HG02623 (cell line): Measurements from ENCODE around the gene ZNF431.
"Not testable (repeated sequence)": the region's sequence is repeated elsewhere in the genome, so short reads cannot be mapped to it uniquely, and the experiment has no call there.

Experiments used
- ATAC-seq: cut with Tn5 transposase; IDR thresholded peaks from one replicate; pipeline ENCODE4 v1.9.1; 2021; ENCODE audit warnings: moderate library complexity; ENCODE audit not compliant: unreplicated experiment

ZNF431 gene

DNA sequence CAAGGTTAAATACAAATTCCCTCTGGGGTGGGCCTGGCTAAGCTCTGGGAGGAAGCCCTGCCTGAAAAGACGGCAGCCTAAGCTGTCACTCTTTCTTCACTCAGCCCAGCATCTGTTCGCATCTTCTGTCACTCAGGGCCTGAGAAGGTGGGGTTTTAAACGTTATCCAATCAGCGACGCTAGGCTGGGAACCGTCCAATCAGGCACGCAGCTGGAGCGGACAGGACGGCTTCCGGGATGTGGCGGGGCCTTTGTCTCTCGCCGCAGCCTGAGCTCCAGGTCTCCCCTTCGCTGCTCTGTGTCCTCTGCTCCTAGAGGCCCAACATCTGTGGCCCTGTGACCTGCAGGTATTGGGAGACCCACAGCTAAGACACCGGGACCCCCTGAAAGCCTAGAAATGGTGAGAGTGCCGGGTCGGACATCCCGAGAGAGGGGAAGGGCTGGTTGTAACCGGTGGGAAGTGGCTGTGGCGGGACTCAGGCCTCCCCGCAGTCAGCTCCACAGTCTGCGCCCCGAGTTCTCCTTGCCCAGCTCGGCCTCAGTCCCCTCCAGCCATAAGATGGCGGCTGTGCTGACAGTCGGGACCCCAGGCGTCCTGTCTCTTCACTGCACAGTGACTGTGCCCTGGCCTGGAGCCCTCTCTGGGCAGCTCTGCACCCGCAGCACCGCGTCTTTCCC is at the start of gene ZNF431:
Gene ZNF431 (plus strand): TSS at position 254 of the 678 bp plus-strand sequence. CDS start 144 bp downstream, at position 398.
- ATAC-seq: peak; percentile 99

DNA sequence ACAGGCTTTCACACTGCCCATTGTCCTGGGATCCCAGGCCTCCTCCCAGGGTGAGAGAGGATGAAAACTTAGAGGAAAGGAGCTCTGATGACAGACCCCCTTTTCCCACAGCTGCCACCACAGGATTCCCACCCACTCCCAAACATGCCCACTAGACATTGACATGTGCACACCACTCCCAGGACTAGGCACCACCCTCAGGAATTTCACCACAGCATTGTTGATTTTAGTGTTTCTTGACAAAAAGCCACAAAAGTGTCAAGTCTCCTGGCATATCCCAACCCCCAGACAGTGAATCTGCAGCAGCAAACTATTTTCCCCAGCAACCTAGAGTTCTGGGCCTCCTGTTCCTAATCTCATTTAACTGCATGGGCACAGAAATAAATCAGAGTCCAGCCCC is 49.7 kb upstream of the ZNF431 start:
- ATAC-seq: no peak

DNA sequence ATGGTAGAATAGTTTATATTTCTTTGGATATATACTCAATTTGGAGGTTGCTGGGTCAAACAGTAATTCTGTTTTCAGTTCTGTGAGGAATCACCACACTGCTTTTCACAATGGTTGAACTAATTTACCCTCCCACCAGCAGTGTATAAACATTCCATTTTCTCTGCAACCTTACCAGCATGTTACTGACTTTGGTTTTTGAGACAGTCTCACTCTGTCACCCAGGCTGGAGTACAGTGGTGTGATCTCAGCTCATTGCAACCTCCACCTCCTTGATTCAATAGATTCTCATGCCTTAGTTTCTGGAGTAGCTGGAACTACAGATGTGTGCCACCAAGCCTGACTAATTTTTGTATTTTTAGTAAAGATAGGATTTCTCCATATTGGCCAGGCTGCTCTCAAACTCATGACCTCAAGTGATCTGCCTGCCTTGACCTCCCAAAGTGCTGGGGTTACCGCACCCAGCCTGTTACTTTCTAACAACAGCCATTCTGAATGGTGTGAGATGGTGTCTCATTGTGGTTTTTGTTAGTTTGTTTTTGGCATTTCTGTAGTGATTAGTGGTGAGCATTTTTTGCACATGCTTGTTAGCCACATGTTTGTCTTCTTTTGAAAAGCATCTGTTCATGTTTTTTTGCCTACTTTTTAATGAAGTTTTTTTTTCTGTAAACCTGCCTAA is 47.4 kb upstream of the ZNF431 start:
- no peak for ATAC-seq

DNA sequence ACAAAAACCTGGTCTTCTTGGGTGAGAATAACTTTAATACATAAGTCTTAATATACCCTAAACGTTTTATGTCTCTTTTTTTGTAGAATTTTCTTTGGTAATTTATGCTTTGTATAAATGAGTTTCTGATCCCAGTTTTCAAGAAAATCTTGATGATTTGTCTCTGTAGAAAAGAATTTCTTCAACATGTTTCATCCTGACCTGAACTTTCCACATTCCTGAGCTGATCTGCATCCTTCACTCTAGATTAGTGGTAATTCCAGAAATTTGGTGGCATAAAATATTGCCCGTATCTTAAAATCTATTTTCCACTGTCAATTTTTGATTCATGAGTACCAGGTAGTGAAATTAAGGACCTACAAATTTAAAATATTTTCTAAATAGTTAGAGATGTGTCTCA is 43.5 kb upstream of the ZNF431 start:
- ATAC-seq: no peak

DNA sequence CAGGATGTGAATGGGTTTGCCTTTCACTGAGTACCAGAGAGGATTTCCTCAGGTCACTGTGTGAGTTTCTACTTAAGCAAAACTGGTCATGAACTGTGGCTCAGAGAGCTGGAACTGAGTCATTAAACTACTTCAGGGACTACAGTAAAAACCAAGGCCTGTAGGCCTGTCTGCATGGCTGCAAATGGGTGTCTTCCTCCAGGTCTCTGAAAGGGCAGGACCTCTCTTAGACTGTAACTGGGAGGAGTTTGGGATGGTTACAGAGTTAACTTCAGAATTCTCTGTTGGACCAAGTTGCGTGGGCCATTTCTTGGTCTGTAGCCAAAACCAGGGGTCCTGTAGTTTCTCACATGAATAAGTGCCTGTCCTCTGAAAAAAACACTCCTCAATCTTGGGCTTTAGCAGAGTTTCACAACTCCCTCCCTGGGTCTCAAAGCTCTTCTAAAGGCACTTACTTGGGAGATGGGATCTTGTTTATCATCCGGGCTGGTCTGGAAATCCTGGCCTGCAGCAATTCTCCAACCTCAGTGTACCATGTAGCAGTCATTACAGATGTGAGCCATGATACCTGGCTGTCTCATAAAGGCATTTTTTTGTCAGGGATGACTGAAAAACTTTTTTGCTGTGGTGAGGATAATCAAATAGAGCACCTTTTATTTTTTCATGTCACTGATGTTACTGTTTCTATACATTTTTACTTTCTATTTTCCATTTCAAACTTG is 40.2 kb upstream of the ZNF431 start:
- no peak for ATAC-seq

DNA sequence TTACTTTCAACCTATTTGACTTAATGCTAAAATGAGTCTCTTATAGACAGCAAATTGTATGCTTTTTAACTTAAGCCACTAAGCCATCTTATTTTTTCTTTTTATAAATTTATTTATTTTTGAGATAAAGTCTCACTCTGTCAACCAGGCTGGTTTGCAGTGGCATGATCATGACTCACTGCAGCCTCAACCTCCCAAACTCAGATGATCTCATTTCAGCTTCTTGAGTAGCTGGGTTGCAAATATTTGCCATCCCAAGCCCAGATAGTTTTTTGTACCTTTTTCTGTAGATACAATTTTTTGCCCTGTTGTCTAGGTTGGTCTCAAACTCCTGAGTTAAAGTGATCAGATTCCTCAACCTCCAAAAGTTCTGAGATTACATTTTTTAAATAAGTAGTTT is 32.7 kb upstream of the ZNF431 start:
- ATAC-seq: no peak

DNA sequence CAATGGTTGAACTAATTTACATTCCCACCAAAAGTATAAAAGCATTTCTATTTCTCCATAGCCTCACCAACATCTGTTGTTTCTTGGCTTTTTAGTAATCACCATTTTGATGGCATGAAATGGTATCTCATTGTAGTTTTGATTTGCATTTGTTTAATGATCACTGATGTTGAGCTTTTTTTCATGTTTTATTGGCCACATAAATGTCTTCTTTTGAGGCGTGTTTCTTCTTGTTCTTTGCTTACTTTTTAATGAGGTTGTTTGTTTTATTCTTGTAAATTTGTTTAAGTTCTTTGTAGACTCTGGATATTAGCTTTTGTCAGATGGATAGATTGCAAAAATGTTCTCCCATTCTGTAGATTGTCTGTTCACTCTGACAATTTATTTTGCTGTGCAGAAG is 31.7 kb upstream of the ZNF431 start:
- no peak for ATAC-seq

DNA sequence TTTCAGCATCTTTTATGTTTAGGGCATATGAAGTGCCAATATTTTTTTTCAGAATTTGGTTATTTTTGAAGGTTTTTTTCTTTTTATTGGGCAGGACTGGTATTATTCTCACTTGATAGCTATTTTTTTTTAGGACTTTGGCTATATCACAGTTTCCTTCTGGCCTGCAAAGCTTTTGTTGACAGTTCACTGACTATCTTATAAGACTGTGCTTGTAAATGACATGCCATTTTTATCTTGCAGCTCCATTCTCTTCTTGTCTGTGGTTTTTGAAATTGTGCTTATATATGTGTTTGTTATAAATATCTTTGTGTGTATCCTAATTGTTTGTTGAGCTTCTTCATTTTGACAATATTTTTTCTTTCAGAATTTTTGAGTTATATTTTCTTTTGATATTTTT is 26.4 kb upstream of the ZNF431 start:
- ATAC-seq: no peak

DNA sequence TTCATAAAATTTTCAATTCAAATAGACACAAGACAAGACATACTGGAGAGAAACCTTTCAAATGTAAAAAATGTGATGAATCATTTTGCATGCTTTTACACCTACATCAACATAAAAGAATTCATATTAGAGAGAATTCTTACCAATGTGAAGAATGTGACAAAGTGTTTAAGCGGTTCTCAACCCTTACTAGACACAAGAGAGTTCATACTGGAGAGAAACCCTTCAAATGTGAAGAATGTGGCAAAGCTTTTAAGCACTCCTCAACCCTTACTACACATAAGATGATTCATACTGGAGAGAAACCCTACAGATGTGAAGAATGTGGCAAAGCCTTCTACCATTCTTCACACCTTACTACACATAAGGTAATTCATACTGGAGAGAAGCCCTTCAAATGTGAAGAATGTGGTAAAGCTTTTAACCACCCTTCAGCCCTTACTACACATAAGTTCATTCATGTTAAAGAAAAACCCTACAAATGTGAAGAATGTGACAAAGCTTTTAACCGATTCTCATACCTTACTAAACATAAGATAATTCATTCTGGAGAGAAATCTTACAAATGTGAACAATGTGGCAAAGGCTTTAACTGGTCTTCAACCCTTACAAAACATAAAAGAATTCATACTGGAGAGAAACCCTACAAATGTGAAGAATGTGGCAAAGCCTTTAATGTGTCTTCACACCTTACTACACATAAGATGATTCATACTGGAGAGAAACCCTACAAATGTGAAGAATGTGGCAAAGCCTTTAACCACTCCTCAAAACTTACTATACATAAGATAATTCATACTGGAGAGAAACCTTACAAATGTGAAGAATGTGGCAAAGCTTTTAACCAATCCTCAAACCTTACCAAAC is 24.6 kb upstream of the ZNF431 start:
- ATAC-seq: no peak

DNA sequence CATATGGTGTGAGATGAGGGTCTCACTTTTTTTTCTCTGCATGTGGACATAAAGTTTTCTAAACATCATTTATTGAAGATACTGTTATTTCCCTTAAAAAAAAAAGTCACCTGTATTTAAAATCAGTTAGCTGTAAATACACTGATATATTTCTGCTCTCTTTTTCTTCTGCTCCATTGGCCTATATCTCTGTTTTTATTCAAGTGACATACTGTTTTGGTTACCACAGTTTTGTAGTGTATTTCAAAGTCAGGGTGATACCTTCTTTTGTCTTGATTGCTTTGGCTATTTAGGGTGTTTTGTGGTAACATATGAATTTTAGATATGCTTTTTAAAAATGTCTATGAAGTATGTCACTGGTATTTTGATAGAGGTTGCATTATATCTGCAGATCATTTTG is 15.8 kb upstream of the ZNF431 start:
- ATAC-seq: no peak

DNA sequence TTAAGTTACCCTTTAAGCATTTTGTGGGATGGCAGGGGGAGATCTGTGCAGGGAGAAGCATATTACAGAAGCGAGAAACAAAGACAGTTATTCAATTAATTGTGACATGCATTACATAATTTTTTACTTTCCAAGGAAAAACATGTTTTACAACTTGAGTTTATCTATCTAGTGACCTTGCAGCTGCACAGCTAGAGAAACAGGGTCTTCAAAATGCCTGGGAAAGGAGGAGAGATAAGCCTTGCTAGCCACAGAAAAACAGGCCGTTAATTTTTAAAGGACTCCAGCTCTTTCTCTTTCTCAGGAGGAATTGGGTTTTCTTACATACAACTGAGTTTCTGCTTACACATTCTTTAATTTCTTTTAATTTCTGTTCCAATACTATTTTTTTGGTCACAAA is 14.8 kb upstream of the ZNF431 start:
- ATAC-seq: no peak

DNA sequence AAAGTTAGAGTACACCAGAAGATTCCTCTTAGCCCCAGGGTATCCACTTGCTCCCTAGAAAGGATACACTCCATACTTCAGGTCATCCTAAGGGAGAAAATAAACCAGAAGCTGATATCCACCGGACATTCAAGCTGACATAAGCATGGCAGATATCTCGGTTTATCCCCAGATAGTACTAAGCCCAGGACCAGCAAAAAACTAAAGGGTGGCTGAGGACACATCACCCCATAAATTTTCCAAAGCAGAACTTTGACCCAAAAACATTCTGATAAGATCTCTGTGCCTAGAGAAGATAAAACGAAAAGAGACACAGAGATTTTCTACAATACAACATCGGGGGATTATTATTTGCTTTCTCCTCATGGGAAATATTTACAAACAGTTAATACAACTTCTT is 13.9 kb upstream of the ZNF431 start:
- ATAC-seq: no peak

DNA sequence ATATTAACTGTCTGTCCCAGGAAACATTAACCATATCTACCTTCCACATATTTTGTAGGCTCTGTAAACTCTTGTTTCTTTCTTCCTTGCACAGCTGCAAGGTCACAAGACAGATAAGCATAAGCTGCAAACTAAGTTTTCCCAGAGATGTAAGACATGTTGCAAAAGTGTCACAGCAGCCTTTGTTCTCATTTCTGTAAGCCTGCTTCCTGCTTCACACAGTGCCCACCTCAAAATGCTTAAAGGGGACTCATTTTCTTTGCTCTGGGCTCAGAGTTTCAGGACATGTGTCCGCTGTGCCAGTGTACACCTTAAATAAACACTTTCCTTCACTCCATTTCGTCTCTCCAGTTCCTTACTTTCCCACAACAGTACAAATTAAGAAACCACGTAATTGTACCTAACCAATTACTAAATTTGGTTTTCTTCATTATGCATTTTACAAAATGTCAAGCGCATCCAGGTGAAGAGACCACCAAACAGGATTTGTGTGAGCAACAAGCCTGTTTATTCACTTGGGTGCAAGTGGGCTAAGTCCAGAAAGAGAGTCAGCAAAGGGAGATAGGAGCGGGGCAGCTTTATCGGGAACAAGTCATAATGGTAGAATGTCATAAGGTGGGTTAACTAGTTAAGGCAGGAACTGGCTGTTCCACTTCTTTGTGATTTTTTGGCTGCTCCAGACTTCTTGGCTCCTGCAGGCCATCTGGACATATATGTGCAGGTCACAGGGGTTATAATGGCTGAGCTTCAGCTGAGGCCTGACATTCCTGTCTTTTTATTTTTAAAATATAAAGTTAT is 12.7 kb upstream of the ZNF431 start:
- ATAC-seq: no peak

DNA sequence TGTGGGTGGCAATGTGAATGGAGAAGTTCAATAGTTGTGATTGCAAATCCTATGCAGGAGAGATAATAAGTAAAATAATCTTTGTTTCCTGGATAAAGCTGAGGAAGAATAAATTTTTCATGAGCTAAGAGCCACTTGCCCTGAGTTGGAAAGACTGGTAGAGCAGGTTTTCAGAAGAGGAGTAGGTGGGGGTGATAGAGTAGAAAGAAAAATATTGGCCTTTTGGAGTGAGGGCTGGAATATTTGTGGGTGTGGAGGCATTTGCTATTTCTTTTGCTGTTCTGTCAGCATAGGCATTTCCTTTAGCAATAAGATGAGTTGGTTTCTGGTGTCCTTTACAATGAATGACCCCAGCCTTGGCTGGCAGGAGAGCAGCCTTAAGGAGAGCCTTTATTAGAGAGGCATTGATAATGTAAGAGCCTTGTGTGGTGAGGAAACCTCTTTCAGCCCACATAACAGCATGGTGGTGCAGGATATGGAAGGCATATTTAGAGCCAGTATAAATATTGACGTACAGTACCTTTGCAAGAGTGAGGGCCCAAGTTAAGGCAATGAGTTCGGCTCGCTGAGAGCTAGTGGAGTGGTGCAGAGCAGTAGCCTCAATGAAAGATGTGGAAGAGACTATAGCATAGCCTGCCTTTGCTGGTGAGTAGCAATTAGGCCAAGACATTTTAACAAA is 11.6 kb upstream of the ZNF431 start:
- no peak for ATAC-seq

DNA sequence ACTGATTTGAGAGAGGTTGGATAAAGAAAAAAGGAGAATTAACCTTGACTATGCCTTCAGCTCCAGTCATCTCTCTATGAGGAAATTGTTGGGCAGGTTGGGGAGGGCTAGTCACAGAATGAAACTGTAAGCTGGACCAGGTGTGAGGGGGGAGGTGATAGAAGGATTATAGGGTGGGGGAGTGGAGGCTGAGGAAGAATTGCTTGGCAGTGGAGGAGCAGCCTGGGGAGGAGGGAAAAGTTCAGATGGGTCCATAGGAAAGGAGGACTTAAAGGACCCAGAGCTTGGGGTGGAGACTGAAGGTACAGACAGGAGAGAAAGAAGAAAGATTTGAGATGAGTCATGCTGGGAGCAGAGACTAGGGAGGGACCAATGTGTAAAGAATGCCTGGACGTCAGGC is 8.2 kb upstream of the ZNF431 start:
- ATAC-seq: no peak

DNA sequence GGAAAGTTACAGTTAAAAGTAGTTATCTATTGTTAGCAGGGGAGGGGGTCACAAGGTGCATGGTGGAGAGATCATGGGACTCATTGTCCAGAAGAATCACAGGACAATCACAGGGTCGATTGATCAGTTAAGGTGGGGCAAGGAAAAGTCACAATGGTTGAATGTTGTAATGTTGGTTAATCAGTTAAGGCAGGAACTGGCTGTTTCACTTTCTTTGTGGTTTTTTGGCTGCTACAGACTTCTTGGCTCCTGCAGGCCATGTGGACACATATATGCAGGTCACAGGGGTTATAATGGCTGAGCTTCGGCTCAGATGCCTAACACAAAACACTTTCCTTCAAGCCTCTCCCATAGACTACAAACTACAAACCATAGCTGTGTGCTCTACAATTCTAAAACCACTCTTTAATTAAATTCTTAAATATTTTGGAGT is 6.9 kb upstream of the ZNF431 start:
- ATAC-seq: no peak

DNA sequence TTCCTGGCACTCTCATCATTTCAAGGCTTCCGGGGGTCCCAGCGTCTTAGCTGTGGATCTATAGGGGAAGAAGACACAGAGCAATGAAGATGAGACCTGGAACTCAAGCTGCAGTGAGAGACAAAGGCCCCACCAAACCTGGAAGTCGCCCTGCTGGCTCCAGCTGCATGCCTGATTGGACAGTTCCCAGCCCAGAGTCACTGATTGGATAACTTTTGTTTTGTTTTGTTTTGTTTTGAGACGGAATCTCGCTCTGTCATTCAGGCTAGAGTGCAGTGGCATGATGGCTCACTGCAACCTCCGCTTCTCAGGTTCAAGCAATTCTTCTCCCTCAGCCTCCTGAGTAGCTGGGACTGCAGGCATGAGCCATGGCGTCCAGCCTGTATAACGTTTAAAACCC is 6.4 kb upstream of the ZNF431 start:
- ATAC-seq: no peak

DNA sequence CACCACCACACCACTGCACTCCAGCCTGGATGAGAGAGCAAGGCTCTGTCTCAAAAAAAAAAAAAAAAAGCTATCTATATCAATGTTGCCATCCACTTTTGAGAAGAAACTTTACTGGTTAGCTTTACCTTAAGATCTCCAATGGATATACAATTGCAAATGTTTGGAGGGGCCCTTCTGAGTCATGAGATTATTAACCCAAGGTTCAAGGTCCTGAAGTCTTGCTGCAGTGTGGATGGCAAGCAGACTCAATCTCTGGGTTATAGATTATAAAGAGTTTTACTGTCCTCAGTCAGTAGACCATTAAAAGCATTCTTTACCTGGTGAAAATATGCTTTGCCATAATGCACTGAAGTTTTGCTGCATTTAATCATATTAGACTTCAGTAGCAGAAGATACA is 3.7 kb upstream of the ZNF431 start:
- ATAC-seq: no peak

DNA sequence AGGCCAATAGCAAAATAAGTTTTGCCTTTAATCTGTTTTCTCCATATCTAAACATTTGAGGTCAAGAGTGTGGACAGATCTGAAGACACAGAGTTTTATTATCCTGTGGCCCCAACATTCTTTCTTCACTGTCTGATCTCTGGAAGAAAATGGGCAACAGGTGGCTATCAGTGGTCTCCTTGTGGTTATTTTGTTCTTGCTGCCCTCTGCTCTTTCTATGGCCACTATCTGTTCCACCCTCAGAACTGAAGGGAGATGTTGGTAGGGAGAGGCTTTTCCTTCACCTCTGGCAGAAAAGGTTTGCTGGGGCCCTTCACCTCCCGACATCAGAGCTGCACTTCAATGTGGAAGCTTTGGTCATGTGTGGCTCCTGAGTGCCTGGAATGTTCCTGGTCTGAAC is 834 bp upstream of the ZNF431 start:
- not testable (repeated sequence) for ATAC-seq

DNA sequence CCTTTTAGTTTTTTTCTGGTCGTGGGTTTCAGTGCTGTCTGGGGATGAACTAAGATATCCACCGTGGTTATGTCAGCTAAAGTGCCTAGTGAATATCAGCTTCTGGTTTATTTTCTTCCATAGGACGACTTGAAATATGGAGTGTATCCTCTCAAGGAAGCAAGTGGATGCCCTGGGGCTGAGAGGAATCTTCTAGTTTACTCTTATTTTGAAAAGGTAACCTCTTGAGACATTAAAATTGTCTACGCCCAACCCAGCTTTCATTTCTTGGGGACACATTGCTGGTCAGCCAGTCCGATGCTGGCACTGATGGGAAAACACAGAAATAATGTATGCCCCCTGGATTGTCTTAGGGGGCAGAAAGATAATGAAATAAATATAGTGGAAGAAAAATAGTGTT is 1.6 kb downstream of the ZNF431 start:
- ATAC-seq: no peak
